NCI-H526 (cell line): Measurements from ENCODE around the gene NDUFB8.
A peak's percentile ranks its signal among the peaks of the same experiment; 100 is the strongest.
"Not testable (repeated sequence)": the region's sequence is repeated elsewhere in the genome, so short reads cannot be mapped to it uniquely, and the experiment has no call there.

Experiments used
- DNase-seq, 2 experiments: peaks; one replicate each; lab custom pipeline; 2025; lab: John Stamatoyannopoulos, UW

The NDUFB8 gene

DNA sequence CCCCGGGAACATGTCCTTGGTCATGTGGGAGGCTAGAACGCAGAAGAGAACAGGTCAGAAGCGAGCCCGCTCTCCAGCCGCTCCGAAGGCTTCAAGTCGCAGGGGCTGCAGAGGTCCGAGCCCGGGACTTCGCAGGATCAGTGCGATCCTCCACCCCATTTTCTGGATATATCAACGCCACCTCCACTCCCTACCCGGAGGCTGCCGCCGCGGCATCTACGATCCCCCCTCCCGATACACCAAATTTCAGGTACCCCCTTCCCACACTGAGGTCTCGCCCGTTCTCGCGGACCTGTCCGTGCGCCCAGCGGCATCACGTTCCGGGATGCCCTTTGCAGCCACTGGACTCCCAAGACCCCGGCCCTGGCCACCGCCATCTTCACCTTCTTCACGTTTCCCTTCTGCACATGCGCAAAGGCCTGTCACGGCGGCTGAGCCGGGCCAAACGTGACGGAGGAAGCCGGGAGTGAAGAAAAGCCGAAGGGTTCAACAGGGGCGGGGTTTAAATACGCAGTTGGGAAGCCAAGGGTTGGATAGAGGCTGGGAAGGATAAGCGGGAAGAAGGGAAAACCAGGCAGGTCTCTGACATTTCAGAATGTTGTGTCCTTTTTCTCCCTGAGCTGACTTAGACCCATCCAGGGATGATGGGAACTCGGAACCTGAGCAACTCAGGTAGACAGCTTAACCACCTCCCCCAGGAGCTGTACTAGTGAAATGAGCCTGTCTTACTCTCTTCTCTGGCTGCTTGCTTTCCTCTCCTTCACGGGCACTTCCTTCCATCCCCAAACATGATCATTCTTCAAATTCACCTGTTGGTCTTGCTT lies at the start of gene NDUFB8:
NDUFB8 (minus strand) TSS at position 397 of the 824 bp plus-strand sequence; CDS start at position 377, 20 bp downstream.
- peak; percentile 55 to 87 for DNase-seq

DNA sequence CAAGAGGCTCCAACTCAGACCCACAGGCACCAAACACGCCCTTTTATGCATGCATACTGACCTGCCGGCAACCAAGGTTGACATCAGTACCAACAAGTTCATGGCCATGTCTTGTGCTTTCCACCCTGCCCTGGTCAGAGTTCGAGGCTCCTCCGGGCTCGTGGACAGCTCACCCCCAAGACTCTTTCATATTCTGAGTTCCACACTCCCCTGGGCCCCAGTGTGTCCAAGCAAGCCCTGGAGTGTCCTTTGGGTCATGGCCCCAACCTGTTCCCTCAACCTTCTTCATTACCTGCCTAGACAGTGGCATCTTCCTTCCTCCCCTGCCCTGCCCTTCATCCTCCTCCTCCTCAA lies 46.6 kb upstream of the NDUFB8 start:
- no peak for DNase-seq

DNA sequence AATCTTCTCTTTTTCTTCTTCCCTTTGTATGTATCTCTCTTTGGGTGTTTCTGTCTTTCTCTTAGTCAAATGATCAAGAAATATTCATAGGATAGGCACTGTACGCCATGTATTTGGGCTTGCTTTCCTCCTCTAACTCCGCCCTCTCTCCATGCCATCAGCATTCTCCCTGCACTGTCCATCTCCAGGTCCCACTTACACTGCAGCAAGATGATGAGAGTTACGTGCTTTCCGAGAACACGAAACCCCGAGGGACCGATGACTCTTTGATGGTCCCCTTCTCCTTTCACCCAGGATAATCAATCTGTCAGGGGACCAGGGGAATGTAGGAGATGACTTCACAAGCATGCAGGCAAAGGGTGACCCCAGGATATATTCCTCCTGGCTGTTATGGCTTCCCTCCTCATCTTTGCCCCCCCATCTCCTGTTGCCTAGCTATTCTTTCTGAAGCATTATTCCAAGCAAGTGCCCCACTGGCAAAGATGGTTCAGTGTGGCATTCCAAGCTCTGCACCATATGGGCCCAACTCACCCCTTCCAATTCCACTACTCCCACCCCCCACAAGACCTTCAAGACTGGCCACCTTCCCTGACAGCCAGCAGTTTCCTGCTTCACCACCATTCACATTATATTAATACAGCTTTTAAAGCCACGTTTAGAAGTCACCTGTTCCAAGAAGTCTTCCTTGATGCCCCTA lies 46.1 kb upstream of the NDUFB8 start:
- DNase-seq, result no peak

DNA sequence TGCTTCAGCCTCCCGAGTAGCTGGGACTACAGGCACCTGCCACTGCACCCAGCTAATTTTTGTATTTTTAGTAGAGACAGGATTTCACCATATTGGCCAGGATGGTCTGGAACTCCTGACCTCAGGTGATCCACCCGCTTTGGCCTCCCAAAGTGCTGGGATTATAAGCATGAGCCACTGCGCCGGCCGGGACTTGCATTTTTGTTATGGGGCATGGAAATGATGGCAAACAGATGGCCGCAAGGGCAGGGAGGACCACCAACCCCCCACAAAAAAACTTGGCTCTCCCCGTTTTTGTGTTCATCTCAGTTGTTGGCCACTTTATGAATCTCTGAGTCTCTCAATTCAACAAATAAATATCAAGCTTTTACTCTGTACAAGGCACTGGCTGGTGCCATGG lies 45.5 kb upstream of the NDUFB8 start:
- DNase-seq, result not testable (repeated sequence)

DNA sequence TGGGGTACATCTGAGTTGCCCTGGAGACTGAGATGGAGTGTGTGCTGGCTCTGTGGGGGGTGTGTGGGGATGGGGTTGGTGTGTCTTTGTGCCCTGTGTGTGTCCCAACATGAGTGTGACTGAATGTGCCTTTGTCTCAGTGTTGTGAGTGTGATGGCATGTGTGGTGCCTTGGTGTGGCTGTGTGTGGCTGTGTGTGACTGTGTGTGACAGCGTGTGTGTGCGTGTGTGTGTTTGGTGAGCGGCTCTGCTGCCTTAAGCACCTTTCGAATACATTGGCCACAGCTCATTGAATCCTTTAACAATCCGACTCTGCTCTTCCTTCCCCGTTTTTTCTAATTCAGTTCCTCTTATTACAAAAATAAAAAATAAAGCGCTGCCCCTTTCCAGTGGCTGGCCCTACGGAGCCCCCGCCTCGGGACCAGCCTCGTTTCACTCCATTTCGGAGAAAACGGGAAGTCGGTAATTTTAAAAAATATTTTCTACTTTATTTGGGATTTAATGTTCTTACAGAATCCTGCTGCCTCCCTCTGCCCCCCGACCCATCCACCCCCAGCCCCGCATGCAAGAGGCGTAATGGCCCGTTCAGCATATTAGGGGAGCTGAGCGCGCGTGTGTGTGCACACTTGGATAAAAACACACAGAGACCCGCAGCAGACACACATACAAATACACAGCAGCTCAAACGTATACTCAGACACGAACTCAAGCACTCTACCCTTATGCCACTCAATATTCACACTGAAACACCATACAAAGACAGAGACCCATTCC lies 41.6 kb upstream of the NDUFB8 start:
- peak in 1 of 2 experiments; percentile 13 for DNase-seq

DNA sequence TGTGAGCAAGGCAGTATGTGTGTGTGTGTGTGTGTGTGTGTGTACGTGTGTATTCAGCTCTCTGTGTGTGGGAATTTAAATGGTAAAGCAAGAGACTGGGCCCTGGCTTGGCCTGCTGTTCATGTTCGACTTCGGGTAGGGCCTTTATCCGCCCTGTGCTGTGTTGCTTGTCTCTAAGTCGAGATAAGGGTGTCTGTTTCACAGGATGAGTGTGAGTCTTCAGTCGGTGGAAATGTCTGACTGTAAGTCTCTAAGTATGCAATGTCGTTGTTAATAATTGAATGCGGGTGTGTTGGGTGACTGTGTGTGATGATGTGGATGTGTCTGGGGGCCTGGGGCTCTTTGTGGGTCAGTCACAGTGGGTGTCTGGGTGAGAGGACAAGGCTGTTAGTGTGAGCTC lies 40.8 kb upstream of the NDUFB8 start:
- no peak for DNase-seq

DNA sequence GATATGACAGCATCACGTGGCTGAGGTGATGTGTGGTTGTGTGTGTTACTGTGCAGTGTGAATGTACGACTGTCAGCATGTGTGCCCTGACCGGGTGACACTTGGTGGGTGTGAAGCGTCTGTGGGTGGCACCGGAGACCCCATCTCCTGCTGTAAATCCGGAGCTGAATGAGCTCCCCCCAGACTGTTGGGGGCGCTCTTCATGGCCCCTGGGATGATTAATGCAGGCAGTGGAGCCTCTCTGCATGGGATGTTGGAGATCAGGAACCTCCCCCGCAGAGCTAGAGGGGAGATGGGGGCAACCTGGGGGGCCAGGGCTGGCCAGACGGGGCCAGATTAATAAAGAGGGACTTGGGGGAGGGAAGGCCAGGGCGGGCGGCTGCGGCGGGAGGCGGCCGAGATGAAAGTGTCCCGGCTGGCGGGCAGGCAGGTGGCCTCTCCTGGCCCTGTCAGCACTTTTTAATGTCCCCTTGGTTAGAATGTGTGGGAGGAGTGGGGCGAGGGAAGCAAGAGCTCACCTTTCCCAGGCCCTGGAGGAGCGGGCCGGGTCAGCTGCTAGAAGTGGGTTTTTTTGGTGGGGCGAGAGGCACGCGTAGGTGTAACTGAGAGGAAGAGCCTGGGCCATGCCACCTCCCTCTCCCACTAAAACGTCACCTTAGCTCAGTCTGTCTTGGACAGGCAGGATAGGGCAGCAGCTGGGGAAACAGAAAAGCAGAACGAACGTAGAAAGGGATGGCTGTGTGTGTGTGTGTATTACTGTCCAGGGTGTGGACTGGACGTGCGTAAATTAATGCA lies 40.2 kb upstream of the NDUFB8 start:
- DNase-seq, result no peak

DNA sequence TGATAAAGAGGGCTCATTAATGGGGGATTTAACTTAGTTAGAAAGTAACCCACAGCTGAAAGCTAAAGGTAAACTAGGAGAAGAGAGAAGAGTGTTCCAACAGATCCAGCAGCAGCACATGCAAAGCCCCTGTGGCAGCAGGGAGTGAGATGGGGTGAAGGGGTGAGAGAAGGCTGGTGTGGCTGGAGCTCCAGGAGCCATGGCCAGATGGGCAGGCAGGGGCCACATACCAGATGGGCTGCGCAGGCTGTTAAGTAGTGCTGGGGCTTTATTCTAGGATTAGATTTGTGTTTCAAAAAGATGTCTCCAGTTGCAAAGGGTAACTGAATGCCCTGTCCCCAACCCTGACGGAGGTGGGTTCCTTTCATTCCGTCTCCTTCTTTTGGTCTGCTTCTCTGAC lies 39.2 kb upstream of the NDUFB8 start:
- no peak for DNase-seq

DNA sequence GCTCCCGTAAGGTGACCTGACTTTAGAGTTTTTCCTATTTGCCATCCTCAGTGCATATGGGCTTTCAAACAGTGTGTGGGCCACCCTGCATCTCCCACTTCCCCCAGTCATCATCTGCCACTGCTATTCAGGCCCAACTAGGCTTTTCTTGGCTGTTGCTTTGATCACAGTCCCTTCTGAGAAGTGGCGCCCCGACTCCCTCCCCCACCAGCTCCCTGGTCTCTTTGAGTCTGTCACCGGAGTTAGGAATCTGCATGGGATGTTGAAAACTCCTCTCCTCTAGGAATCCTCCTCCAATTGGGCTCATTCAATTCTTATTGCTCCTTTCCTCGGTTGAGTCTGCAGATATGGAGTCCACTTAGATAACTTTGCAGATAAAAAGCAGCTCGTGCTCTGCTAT lies 38.2 kb upstream of the NDUFB8 start:
- DNase-seq, result no peak

DNA sequence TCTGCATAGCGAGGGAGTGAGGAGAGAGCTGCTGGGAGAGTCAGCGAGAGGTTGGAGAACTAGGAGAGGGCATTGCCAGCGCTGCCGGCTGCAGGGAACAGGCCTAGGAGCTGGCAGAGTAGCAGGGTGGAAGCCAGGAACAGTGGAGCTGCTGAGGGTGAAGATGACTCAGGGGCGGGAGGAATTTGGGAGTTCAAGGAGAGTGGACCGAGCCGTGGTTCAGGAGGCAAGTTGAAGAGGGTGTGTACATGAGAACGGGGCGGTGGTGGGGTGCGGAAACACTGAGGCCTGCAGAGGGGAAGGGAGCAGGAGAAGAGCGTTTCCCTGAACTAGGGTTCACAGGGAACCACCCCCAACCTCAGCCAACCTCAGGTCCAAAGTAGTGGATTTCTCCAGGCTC lies 37.6 kb upstream of the NDUFB8 start:
- no peak for DNase-seq

DNA sequence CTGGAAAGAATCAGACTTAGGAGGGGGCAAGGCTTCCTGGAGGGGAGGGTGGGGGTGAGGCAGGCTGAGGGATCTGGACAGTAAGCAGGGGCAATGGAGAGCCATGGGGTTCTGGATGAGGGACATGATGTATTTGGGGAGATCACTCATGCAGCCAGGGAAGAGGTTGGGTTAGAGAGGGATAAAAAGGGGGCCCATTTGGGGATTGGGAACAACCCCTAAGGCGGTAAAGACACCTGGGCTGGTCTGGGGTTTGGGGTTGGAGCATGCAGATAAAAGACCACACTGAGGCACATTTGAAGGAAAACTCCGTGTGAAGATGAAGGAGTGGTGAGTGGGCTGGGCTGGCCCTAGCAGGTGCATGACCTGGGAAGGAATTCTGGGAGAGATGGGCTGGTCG lies 36.9 kb upstream of the NDUFB8 start:
- no peak for DNase-seq

DNA sequence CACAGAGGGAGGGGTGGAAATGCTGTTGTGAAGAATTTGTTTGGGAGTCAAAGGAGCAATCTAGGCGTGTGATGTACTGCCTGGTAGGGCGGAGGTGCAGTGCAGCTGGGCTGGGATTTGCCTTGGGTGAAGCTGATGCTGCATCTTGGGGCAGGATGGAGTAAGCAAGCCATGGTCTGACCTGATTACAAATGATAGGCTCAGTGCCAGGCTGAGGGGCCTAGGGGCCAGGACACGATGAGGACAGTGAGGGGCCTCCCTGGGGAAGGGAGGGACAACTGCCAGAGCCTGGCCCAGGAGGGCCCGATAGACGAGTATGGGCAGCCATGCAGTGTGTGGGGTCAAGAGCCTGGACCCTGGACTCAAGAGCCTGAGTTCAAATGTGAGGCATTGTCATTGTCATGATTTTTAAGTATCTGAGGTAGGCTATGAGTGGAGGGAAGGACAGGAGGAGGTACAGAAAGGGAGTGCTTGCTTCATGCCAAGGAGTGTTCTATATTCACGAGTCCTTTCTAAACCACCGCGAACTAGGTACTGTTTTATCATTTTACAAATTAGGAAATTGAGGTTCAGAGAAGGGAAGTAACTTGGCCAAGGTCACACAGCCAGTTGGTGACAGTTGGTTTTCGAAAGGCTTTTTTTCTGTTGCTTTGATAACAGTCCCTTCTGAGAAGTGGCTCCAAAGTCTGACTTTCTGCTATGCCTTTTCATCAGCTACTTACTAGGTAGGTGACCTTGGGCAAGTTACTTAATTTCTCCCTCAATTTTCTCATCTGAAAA lies 35.7 kb upstream of the NDUFB8 start:
- DNase-seq, result no peak

DNA sequence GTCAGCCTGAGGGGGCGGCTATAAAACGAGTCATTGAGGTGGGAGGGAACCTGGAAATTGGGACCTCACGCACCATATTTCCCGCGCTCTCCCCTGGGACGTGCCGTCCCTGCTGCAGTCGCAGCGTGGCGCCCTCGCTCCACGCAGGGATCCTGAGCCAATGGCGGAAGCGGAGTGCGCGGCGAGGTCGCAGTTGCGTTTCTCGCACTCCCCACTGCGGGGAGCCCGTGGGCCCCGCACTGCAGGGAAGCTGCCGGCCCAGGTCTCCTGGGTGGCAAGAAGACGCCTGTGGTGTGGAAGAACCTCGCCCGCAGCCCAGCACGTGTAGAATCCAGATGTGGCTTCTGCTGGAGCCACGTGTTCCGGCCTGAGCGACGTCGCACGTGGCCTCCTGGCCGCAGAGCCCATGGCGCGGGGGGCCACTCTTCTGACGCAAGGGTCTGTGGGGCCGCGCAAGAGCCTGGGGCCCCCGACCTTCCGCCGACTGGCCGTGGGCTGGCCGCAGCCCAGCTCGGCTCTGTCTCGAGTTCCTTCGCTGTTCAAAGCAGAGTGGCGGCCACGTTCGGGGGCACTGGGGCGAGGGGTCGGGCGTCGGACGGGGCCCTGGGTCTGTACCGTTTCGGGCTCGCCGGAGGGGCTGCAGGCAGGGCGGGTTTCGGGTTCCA lies 32.5 kb upstream of the NDUFB8 start:
- peak in 1 of 2 experiments; percentile 72 for DNase-seq

DNA sequence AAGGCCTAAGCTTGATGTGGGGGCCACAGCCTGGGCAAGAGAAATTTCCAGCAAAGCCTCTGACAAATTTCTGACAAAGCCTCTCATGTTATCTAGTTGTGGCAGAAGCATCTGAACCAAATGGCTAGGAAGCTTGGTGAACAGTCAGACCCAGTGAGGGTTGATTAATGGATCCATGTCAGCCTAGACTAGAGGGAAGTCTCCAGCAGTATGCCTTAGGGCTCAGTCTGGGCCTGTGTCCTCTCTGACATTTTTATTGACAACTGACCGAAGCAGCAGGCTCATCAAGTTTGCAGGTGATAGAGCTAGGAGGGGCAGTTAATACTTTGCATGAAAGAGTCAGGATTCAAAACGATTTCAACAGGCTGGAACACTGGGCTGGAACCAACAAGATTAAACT lies 31.3 kb upstream of the NDUFB8 start:
- DNase-seq, result peak; percentile 68 to 73

DNA sequence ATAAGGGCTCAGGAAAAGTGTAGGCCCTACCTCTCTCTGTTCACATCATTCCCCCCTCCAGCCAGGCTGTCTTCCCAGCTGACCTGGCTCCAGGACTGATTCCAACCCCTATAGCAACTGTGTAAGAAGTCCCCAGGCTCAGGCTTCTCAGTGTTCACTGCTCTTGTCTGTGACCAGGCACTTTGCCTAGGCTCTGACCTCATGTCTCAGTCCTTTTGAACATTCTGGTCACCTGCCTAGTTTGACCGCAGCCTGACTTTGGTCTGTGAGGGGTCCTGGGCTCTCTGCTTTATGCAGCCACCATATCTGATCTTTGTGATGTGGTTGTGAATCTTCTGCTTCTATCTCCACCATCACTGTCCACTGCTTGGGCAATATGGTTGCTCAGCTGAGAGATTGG lies 30.6 kb upstream of the NDUFB8 start:
- DNase-seq, result no peak

DNA sequence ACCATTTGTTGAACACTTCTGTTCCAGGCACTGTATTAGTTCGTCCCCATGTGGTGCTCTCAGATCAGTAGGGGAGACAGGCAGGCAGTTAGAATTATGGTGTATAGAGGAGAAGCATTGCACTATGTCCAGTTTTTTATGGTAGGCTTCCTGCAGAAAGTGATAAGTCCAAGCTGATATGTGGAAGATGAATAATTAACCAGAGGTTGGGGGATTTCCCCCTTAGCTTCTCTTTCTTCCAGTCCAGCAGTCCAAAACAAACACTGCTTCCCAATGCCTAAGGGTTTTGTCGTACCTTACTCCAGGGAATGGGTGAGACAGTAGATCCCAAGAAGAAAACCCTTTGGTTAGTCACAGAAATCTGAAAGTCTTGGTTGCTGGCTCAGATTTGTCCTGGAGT lies 25.2 kb upstream of the NDUFB8 start:
- DNase-seq, result no peak

DNA sequence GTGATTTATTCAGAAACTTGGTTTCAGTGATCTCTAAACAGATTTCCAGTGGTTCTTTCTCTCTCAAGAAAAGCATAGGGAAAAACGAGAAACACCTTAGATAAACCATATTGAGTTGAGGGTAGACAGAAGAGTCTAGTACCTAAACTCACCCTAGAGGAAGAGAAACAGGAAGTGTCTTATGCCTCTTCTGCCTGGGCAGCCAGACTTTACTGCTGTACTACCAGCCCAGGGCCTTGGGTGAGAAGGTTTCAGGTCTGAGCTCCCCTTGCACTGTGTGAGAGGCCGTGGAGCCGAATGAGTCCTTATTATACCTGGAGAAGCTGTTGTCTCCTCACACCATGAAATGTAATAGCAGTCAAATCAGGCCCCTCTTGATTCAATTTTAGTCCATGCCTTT lies 24.3 kb upstream of the NDUFB8 start:
- no peak for DNase-seq

DNA sequence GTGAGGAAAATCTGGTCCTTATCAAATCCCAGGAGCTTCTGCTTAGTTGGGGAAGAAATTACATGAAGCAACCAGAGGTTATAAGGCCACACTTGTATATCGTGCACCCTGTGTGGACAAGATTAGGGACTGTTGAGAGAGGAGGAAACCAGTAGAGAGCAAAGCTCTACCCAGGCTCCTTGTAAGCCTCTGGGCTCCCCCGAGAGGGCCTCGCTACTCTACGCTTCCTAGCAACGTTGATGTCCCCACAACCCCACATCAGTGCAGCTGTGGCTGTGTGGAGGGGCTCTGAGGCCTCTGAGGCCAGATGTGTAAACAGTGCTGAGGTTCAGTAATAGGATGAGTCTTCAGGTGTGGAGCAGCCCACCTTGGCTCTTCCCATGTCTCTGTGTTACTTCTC lies 22.1 kb upstream of the NDUFB8 start:
- no peak for DNase-seq

DNA sequence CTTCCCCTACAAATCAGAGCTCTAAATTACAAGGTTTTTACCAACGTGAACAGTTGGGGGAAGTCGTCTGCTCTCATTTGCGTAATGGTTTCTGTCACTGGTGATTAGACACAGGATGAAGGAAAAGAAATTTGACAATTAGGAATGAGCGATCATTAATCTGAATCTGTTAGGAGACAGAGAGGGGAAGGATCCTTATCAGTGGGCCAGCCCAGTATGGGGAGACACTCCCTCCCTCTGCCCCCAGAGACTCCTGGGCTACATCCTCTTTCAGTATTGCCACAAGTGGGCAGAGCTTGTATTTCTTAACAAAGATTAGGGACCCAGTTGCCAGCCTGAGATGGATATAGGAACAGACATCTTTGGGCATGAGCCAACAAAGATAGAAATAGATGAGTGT lies 21.5 kb upstream of the NDUFB8 start:
- no peak for DNase-seq

DNA sequence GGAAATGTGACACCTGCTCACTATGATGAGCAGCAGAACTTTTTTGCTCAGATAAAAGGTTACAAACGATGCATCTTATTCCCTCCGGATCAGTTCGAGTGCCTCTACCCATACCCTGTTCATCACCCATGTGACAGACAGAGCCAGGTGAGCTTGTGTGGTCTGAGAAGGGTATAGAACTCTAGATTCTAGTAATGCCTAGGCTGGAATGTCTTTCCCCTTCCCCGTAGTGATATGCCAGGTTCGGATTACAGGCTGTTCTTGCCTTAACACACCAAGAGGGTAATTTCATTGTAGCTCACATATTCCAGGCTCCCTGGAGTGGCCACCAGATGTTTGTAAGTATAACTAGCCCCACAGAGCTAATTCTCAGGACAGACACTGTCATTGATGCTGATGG lies 15.3 kb upstream of the NDUFB8 start:
- DNase-seq, result no peak

DNA sequence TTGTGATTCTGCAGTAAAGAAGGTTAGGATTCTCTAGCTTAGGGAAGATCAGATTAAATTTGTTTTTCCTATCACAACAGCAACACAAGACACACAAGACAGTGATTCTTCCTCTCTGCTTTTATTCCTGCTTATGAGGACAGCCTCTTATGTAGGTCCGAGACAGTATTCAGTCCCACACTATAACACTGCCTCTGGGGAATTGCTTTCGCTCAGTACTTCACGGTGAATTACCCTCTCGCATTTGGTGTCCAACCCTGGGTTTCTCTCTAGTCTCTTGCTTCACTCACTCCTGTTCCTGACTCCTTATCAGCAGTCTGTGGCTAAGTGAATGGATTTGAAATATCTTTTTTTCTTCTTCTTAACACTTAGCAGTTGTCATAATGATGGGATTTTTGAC lies 7.8 kb upstream of the NDUFB8 start:
- DNase-seq, result no peak
